ENCODE data around the gene SLC25A1.
"Not testable (repeated sequence)": the region's sequence is repeated elsewhere in the genome, so short reads cannot be mapped to it uniquely, and the experiment has no call there.

Gene SLC25A1

DNA sequence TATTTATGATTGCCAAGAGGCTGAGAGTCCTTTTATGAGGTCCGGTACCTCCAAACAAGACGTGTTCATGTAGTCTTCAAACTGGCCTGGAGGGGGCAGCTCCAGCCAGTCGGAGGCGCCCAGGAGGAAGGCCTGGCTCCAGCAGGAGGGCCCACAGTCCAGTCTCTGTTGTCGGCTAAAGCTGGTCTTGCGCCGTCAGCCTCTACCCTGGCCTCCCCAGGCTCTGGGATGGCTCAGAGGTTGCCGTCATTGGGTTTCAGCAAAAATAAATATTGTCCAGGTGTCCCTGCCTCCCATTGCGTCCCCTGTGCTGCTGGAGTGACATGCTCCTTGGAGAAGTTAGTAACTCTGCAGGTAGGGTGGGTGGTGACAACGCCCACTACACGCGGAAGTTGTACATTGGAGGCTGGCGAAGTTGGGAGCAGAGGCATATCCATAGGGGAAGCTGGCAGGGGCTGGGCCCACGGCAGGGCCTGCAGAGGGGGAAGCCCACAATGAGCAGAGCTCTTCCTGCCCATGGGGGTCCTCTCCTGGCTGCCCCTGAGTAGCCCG is 1.0 kb upstream of the SLC25A1 start:
- no peak for DNase-seq

DNA sequence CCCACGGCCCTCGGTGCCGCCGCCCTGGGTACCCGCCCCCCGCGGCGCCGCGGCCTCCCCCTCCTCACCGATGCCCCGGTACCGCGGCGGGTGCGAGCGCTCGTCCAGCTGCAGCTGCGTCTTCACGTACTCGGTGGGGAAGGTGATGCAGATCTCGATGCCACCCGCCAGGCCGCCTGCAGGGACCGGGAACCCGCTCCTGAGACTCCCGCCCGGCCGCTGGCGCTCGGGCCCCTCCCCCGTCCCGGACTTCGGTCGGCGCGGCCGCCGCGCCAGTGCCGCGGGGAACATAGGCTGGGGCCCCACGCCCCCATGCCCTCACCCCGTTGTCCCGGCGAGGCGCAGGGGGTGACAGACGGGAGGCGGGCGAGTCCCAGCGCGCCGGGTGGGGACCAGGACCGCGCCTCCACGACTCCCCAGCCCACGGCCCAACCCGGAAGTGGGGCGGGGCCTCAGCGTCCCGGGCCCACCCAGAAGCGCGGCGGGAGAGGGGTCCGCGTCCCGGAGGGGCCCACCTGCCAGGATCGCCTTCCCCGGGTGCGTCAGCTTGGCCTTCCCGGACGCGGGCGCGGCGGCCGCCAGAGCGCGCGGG is 375 bp downstream of the SLC25A1 start:
- DNase-seq, result no peak

DNA sequence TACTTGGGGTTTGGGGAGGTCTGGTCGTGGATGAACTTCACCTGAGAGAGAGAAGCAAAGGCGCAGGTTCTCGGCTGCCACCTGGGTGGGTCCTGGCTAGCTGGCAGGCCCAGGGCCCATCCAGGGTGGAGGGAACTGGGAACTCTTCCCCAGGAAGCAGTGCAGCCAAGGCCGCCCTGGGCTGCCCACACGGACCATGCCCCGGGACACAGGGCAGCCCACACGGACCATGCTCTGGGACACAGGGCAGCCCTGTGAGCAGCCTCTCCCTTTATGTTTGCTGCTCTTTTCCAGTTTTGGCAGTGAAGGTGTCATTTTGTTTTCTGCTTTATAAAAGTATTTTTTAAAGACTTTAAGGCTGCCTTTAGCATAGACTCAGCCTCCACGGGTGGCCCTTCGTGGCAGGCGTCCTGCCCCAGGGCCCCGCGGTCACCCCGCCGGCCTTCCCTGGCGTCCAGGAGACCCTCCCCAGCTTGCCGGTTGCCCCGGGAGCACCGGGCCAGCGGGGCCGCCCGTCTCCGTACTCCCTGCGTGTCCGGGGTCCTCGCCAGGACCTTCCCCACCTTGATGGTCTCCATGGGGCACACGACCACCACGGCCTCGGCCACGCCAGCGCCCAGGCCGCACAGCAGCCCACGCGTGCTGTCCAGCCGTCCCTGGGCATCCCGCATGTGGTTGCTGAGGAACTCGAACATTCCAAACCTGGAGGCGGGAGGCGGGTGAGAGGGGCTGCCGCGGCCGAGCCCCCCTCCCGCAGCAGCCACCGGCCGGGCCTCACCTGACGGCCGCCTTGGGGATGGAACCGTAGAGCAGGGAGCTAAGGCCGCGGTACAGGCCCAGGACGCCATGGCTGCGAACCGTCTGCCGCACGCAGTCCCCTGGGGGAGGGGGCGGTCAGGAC is 1.1 kb downstream of the SLC25A1 start:
- DNase-seq, result no peak

DNA sequence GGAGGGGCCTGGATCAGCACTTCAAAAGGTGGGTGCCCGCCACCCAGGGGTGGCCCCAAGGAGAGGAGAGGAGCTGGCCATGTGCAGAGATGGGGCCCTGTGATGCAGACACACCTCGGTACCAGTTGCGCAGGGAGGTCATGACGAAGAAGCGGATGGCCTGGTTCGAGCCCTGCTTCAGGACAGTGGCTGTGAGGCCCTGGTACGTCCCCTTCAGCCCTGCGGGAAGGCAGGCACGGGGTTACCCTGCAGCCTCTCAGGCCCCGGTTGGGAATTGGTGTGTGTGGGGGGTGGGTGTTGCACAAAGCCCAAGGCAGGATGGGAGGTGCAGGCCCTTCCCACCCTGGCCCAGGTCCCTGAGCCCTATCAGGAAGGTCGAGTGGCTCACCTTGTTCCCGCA is 1.8 kb downstream of the SLC25A1 start:
- no peak for DNase-seq

DNA sequence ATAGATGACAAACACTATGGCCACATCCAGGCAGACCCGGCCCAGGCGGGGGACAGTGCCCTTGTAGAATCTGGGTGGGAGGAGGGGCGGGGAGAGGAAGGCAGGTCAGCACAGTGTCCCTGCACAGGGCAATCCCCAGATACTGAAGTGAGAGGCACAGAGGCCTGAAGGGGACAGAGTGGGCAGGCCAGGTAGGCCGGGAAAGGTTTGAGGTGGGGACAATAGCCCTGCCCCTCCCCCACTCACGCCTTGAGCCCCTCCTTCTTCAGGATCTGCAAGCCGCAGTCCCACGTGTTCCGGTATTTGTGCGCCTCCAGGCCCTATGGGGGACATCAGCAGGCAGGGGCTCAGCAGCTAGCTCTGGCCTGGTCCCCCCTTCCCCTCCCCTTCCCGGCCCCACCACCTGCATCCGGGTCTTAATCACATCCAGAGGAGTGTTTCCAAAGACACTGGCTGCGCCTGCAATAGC is 2.3 kb downstream of the SLC25A1 start:
- no peak for DNase-seq

DNA sequence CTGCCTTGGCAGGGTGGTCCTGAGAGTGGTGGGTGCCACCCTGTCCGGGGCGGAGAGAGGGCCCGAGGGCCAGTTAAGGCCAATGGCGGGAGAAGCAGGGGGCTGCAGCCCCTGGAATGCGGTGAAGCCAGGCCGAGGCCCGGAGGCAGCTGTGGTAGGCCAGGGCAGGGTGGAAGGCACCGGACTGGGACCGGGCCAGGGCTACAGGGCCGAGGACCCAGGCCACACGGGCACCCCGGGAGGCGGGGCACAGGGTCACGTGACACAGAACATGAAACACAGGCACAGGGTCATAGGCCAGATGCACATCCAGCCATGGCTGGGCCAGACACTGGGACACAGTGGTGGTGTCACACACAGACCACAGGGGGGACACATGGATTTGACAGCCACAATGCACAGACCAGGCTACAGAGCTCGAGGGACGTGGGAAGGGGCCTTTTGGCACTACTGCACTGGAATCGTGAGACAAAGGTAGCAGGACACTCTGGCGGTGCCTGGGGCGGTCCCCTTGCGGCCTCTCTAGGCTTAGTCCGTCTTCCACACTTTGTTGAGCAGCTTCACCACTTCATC is 2.8 kb downstream of the SLC25A1 start:
- DNase-seq, result no peak

DNA sequence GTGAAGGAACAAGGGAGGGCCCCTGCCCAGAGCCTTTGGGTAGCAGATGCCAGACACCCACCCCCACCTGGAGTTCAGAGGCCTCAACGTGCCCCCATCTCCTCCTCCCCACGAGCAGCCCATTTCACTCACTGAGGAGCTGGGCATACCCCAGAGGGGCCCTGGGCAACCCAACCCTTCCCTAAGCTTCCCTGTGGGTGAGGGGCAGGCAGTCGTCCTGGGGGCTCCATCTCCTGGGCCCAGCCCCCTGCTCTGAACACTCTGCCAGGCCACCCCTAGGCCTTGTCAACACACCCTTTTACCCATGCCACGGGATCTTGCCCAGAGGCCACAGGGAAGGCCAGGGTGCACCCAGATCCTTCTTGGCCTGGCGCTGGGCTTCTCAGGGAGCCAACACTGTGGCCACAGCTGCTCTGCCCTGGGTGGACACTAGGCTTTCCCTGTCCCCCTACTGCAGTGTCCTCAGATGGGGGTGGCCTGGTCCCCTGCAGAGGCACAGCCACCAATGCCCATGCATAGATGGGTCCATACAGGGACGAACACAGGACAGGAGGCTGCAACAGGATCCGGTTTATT is 3.4 kb downstream of the SLC25A1 start:
- no peak for DNase-seq

DNA sequence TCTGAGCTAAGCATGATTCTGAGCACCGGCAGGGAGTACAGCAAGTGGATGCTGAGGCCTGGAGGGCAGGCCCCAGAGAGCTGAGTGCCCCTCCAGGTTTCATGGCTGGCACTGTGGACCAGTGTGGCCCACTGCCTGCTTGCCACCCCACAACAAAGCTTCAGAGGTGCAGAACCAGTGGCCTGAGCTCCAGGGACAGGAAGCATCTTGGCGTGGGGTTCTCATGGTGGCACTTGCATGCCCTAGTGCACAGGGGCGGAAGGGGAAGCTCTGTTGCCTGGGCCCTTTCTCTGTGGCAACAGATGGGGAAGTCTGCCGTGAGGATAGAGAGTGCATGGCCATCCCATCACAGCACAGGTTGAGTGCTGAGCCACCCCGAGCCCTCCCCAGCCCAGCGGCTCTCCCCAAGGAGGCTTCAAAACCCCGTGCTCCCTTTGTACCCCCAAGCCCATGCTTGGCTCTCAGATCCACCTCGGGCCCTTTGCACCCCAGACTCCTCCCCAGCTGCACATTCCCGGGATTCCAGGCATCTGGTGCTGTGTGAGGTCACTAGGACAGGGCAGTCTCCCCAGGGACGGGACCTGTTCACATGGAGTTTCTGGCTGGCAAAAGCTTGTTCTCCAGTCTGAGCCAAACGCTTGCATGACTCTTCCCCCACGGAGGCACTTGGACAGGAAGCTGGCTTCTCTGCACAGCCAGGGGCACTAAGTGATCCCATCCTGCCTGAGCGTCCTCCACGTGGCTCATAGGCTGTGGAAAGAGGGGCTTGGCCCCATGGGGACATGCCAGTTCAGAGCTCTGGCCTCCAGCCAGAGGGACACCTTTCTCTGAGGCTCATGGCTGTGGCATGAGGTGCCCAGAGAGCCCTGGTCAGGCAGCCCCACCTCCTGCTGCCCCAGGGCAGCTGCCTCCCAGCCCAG is 4.2 kb downstream of the SLC25A1 start:
- DNase-seq, result no peak

DNA sequence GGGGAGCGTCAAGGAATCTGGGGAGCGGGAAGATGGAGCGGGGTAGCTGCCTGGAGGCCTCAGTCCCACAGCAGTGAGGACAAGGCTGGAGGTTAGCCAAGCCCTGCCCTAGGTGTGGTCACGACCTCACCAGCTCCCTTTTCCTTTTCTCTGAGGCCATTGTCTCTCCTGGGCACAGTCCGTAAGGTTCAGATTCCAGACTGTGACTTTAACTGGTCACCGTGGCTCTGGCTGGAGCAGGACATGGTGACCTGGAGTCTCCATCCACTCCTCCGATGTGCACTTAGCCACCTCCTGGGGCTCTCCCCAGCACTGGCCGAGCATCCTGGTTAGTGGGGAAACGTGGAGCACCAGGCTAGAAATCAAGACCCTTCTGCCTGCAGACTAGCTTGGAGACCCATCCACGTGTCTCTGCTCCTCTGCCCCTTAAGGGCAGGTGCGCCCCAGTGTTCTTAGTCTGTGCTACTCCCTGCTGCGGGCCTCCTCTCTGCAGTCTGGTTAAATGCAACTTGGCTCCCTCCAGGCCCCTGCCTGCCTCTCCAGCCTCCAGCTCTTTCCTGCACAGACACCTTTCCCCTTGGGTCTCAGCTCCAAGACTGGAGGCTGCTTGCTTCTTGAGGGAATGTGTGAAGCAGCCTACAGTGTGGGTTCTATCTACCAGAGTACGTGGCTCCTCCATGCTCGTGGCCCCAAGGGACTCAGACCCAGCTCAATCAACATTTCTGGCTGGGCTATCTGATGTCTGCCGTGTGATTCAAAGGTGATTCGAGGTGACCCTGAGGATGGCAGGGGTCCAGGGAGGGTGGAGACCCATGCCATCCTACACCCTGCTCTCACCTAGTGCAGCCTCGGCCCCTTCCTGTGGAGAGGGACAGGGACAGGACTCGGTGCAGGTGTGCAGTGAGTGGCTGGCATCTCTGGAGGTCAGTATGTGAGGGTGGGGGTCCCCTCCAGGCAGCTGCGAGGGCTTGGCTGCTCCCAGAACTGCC is 5.2 kb downstream of the SLC25A1 start:
- no peak for DNase-seq

DNA sequence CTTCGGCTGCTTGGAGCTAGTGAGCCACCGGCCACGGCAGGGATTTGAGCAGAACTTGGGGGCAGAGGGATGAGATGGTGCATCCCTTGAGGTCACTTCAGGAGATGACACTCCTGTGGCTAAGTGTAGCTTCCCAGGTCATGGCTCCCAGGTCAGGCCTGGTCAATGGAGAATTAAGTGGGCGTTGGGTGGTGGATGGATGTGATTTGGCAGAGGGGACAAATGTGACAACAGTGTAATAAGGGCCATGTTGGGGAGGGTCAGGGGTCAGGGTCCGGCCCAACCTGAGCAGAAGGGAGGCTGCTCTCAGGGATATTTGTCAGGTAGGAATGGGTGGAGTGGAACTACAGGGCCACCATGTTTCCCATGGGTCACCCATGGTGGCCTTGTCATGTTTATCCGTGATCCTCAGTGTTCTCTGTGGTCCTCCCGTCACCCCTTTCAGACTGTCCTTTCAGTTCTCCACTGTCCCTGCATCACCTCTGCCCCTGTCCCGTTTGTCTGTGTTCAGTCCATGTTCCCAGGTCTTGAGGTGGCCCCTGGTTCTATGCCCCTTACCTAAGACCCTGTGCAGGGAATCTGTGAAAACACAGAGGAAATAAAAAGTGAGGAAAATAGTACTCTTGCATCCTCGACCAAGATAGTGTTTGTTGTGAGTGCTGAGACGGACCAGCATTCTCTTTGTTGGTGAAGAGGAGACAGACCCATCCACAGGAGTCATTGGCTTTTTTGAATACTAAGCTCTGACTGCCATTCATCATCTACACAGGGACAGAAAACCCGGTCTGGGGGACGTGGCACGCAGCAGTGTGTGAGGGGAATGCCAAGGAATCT is 6.1 kb downstream of the SLC25A1 start:
- DNase-seq, result no peak

DNA sequence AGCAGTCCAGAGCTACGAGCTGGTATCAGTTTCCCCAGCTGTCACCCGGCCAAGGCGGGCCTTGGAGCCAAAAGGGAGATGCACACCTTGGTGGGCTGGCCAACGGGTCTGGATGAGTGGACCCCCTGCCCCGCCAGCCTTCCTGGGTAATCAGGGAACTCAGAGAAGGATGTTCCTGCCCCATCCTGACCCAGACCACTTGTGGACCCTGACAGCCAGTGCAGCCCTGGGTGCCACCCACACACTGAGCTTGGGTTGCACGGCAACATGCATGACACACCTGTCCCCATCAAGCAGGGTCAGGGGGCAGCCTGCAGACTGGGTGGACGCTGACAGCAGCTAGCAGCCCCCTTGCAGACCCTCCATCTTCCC is 8.6 kb downstream of the SLC25A1 start:
- no peak for DNase-seq

DNA sequence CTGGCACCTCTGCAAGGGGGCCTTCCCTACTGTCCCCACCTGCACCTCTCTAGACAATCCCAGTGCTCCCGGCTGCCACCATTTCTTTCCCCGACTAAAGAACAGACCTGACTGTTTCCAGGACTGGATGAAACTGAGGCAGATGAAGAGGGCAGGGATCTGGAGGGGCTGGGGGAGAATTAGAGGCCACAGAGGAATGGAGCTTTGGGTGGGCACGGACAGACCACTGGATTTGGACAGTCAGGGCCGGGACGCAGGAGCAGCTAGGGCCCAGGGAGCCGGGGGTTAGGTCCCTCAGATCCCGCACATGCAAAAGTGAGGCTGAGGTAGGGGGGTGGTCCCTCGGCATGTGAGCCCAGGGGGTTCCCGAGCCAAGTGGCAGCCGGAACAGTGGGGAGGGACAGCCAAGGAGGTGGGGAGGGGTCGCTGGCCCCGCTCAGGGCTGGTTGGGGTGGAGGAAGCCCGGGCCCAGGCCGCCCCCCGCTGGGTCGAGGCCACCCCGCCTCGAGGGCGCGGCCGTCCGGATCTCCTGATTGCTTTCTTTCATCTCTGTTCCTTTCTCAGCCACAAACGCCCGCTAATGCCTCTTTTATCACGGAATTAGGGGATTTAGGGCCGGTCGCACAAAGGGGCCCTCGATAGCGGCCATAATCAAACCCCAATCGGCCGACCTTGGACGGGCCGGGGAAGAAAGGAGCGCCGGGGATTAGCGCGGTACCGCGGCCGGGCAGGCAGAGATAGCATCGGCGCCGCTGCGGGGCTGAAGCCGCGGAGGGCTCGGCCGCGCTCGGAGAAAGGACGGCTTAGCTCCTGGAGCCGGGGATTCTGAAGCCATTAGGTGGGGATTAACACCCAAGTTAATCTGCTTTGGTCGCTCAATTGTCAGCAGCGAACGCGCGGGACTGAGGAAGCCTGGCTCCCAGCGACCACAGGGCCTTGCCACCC is 9.3 kb downstream of the SLC25A1 start:
- no peak for DNase-seq

DNA sequence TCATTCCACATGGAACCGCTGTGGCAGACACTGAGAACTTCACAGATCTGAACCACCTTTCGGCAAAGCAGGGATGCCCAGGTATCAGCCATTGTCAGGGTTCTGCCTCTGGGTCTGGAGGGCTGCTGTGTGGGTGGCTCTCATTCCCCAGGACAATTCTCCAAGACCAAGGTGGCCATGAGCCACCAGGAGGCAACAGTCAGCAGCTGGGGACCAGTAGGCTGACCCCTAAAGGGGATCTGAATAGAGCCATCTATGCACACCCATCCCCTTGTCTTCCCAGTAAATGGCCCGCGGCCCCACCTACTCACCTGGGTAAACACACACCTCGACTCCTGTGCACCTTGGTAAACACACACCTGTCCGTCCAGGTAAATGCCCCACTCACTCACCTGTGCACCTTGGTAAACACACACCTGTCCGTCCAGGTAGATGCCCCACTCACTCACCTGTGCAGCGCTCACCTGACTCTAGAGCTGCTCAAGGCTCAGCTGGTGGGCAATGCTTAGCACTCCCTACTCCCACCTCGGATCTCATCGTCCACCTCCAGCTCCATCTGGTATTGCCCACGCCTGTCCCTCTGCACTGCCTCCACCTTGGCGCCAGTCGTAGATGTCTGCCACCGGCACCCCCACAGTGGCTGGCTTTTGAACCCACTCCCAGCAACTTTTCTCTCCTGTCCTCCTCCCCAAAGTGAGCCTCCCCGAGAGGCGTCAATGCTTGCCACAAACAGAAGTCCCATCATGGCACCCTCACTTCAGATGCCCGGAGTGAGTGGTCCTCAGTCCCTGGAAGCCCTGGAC is 10.2 kb downstream of the SLC25A1 start:
- no peak for DNase-seq

DNA sequence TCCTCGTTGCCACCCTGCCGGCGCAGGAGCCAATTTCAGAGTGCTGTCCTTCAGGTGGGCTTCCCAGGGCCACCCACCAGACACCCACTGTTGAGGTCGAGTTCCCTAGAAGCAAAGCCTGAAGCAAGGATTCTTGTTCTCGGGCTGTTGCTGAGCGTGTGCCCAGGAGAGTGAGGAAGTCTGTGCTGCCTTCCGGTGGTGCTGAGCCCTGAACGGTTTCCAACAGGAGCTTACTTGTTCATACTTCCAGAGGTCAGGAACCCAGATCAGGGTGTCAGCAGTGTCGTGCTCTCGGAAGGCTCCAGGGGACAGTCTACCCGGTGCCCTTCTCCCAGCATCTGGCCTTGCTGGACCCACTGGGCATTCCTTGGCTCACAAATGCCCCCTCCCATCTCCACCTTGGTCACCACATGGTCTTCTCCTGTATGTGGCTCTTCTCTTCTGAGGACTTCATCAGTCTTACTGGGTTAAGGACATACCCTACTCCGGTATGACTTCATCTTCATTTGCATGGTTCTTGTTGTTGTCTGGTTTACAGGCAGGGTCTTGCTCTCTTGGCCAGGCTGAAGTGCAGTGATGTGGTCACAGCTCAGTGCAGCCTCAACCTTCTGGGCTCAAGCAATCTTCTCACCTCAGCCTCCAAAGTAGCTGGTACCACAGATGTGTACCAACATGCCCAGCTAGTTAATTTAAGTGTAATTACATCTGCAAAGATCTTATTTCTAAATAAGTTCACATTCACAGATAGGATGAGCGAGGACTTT is 11.2 kb downstream of the SLC25A1 start:
- DNase-seq, result no peak

DNA sequence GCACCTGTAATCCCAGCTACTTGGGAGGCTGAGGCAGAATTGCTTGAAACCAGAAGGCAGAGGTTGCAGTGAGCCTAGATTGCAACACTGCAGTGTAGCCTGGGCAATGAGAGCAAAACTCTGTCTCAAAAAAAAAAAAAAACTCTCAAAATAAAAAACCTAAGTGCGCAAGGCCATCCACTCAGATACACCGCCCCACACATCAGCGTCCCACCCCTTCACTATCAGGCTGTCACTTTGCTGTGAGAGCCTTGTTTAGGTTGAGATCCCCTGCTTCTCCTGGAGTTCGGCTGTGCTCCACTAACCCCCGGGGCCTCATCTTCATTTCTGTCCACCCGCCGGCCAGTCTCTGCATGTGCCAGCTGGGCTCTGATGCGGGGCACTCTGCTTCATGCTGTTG is 12.1 kb downstream of the SLC25A1 start:
- no peak for DNase-seq

DNA sequence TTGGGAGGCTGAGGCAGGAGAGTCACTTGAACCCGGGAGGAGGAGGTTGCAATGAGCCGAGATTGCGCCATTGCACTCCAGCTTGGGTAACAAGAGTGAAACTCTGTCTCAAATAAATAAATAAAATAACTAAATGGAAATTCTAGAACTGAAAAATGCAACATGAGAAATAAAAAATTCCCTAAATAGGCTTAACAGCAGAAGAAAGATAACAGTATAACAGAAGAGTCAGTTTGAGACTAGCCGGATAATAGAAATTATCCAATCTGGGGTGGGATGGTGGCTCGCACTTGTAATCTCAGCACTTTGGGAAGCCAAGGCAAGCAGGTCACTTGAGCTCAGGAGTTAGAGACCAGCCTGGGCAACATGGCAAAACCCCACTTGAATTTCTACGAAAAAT is 14.1 kb downstream of the SLC25A1 start:
- DNase-seq, result no peak

DNA sequence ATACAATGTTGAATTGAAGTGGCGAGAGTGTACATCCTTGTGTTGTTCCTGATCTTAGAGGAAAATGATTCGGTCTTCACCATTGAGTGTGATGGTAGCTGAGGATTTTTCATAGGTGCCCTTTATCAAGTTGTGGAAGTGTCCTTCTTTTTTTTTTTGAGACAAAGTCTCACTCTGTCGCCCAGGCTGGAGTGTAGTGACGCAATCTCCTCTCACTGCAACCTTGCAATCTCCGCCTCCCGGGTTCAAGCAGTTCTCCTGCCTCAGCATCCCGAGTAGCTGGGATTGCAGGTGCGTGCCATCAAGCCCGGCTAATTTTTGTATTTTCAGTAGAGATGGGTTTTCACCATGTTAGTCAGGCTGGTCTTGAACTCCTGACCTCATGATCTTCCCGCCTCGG is 19.9 kb downstream of the SLC25A1 start:
- DNase-seq, result not testable (repeated sequence)
